Amygdala (tissue), 56 donors: ENCODE measurements around the gene TTC14.
"Not testable (repeated sequence)": the region's sequence is repeated elsewhere in the genome, so short reads cannot be mapped to it uniquely, and the experiment has no call there.

Experiments used
- DNase-seq, 56 donors: peaks; one replicate each; lab custom pipeline; 2025; lab: John Stamatoyannopoulos, UW

The TTC14 gene, protein sequence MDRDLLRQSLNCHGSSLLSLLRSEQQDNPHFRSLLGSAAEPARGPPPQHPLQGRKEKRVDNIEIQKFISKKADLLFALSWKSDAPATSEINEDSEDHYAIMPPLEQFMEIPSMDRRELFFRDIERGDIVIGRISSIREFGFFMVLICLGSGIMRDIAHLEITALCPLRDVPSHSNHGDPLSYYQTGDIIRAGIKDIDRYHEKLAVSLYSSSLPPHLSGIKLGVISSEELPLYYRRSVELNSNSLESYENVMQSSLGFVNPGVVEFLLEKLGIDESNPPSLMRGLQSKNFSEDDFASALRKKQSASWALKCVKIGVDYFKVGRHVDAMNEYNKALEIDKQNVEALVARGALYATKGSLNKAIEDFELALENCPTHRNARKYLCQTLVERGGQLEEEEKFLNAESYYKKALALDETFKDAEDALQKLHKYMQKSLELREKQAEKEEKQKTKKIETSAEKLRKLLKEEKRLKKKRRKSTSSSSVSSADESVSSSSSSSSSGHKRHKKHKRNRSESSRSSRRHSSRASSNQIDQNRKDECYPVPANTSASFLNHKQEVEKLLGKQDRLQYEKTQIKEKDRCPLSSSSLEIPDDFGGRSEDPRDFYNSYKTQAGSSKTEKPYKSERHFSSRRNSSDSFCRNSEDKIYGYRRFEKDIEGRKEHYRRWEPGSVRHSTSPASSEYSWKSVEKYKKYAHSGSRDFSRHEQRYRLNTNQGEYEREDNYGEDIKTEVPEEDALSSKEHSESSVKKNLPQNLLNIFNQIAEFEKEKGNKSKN

DNA sequence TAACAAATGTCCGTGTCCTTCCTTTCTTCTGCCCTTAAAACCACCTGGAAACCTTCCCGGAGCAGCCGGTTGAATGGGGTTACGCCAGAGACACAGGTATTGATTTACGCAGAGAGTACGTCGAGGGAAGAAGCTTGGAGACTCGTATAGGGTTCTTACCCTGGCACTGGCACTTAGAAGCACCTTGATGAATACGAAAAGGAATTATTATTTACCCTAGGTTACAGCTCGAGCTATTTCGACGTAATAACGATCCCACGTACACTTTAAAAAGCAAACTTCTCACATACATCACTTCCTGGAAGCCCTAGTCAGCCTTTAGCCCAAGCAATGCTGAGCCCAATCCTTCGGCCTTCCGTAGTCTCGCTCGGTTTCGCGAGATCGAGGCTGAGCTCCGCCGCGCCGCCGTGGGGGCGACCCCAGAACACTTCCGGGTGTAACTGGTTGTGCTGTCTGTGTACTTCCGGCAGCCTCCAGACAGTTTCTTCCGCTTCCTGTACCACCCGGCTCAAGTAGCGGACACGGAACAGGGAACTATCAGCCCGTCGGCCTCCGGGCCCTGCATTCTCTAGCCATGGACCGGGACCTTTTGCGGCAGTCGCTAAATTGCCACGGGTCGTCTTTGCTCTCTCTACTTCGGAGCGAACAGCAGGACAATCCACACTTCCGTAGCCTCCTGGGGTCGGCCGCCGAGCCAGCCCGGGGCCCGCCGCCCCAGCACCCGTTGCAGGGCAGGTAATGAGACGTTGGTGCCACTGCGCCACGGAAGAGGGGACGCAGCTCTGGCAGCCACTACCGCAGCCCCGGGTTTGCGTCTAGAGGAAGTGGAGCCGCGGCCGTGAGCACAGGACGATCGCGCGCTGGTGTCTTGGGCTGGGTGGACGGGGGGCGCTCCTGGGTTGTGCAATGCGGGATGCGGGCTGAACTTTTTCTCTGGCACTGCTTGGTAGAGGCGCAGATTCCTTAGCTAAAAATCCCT is at the start of gene TTC14:
Gene TTC14, plus strand, starts transcription at position 476 of the 979 bp plus-strand sequence. Its CDS starts 99 bp downstream, at position 575.
- DNase-seq: peak; percentile 31 to 96 (median 86)

DNA sequence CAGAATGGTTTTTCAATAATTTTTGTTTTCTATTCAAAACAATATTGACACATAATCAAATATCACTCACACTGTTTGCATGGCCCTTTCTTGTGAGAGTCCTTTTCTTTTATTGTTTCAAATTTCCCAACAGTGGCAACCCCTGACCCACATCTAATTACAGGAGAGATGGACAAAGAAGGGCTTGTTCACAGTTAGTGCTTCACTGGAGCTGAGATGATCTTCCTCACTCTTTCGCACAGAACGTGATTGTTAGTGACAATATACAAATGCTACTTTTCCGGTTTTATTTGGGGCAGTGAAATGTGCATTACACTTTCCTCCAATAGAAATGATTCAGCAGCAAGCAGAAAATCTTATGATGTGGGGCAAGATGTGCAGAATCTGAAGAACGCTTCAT is 38.6 kb upstream of the TTC14 start:
- no peak for DNase-seq

DNA sequence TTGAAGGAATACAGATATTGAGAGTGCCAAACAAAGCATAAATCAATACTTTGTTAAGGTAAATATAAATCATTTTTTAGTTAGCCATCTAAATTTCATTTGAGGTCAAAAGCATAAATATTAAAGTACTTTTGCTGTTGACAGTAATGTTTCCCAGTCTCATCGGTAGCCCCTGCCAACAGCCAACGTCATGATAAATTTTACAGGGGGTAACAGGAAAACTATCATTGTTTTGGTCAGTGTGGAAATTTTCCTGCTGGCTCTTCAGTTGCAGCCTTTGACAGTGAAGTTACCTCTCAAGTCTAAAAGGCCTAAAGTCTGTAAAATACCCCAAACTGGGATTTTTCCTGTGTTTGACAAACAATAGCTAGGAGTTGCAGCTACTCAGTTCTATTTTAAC is 37.3 kb upstream of the TTC14 start:
- no peak for DNase-seq

DNA sequence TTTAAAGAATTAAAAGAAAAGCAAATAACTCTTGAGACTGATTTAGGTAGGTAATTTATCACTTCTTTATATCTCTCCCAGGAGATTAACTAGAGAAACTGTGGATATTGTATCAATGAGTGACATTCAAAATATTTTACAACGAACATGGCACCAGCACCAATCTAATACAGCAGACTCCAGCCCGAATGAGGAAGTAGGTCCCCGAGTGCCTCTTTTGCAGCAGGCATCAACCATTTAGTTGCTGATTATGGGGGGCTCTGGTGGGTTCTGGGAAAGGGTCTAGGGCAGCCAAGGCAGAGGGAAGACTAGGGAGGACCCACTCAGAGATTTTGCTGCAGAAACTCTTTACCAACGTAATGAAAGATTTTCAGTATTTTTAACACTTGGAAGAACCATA is 31.7 kb upstream of the TTC14 start:
- no peak for DNase-seq

DNA sequence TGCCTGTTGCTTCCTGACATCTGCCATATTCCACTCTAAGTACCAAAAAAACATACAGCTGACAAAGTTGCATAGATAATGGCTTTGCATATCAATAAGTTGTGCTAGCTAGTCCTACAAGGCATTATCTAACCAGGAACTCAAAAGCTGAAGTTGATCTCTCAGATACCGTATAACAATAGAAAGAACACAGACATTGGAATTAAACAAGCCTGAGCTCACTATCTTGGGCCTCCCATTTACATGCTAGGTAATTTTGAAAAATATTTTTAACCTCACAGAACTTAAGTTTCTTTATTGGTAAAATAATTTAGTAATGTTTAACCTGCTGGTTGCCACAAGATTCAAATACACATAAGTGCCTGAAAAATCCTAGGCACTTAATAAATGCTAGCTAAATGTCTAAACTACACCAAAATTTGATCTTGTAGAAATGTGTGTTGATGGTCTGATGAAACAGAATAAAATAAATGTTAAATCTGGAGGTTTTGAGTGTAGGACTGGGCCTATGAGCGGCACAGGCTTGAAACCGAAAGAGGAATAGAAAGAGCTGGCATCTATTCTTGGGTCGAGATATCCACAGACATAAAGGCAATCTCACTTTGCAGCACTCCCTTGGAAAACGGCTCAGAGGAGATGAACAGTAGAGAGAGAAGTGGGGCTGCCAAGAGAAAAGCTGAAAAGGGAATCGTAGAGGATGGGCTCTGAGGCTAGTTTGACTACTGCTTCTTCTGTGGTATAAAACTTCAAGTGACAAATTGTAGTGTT is 29.9 kb upstream of the TTC14 start:
- DNase-seq: no peak

DNA sequence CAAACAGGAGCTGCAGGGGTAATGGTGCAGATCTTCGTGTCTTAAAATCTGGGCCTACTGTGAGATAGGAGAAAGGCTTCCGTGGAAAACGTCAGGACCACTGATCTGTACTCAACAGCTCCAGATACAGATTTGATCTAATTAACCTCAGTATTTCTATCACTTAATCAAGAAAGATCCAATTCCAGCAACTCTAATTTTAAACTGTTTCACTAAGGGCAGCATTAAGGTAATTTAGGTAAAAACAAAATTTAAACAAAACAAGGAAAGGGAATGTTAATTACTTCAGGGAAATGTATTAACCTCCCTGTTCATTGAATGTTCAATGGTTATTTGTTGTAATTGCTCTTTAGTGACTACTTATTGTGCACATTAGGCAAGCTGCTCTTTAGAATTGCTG is 26.4 kb upstream of the TTC14 start:
- no peak for DNase-seq

DNA sequence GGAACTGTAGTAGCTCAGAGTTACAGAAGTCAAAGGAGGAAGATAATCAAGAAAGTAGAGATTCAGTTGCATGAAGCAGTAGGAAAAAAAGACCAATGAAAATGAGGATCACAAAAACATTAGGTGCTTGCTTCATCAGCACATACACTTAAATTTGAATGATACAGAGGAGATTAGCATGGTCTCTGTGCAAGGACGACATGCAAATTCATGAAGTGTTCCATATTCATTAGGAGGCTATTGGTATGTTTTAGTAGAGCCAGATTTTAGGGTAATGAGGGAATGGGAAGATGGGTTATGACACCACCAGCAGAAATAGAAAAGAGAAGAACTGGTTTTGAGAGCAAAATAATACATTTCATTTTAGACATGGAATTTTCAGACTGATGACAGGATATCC is 21.0 kb upstream of the TTC14 start:
- no peak for DNase-seq

DNA sequence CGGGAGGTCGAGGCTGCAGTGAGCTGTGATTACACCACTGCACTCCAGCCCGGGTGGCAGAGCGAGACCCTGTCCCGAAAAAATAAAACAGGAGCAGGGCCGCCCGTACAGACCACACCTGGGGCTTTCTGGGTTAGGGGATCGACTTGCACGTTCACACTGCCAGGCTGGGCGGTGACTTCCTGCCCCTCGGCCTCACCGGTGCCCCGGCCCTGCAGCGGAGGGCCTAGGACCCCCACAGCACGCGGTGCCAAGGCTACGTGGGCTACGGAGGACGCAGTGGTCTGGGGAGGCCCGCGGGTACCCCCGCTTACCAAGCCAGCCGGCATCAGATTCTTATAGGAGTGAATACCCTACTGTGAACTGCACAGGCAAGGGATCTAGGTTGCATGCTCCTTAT is 11.6 kb upstream of the TTC14 start:
- no peak for DNase-seq

DNA sequence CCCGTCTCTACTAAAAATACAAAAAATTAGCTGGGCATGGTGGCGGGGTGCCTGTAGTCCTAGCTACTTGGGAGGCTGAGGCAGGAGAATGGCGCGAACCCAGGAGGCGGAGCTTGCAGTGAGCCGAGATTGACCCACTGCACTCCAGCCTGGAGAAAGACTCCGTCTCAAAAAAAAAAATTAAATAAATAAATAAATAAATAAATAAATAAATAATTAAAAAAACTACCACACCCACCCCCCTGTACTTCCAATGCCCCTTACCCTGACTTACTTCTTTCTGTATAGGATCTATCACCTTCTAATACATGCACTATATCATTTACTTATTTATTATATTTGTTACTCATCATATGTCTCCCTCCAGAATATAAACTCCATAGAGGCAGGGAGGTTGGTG is 8.3 kb upstream of the TTC14 start:
- DNase-seq: not testable (repeated sequence)

DNA sequence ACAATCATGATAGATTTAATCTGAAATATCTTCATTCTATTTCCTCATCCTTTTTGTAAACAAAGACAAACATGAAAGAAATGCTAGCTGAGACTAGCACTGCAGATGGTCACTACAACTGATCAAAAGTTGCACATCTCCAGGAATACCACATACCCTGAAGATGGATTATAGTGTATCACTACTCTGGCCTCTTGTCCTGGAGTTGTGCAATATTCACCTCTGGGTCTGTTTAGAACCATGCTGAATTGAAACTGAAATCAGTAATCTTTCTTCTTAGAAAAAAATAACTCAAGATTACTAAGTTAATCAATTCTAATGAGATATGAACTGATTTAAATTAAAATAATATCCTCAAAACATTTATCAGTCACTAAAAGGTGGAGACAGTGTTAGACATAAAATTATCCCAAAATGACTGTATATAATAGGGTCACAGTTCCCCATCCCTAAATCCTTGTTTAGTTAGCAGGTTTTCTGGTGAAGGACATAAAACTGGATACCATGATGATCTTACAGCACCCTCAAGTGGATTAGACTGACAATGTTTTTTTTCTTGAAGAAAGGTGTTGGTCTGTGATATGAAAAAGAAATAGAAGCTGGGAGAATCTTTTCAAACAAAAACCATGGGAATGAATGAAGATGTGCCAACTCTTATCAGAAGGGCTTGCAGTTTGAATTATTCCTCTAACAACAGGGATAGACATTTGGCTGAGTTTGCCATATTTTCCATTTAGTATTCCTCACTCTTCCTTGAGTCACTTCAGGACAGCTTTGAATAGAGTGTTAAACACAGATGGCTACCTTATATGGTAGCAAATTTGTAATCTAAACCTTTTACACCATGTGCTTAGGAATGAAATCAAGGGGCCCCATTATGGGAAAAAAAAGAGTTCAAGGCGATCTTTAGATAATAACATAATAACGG is 7.1 kb upstream of the TTC14 start:
- peak in 1 of 56 donors; percentile 20 for DNase-seq

DNA sequence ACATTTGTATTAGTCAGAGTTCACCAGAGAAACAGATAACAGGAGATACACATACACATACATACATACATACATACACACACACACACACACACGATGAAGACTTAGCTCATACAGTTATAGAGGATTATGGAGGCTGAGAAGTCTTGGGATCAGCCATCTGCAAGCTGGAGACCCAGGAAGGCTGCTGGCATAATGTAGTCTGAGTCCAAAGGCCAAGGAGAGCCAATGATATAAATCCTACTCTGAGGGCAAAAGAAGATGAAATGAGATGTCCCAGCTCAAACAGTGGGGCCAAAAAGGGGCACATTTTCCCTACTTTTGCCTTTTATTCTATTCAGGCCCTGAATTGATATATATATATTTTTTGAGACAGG is 6.4 kb upstream of the TTC14 start:
- DNase-seq: no peak

DNA sequence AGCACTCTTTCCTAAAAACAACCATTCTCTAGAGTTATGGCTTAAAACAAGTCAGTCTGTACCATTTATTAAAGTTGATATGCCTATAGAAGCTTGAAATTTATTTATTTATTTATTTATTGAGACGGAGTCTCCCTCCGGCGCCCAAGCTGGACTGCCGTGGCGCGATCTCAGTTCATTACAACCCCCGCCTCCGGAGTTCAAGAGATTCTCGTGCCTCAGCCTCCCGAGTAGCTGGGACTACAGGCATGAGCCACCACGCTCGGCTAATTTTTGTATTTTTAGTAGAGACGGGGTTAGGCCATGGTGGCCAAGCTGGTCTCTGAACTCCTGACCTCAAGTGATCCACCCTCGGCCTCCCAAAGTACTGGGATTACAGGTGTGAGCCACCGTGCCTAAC is 1.5 kb upstream of the TTC14 start:
- no peak for DNase-seq

DNA sequence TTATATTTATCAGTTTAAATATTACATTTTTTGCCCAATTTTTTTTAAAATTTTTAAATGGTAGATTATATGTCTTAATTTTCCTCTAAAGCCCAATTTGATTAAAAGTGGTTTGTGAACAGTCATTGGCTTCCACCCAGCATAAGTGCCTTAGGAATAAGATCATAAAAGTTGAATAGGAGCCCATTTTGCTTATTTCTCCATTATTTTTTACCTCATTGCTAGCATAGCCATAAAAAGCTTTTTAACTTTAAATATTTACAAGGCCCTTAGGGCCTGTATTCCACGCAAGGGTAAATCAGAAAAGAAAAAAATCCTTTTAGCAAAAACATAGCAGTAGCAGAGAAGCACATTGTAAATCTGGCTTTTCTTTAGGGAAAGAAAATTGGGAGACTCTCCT is 9.0 kb downstream of the TTC14 start:
- DNase-seq: no peak

DNA sequence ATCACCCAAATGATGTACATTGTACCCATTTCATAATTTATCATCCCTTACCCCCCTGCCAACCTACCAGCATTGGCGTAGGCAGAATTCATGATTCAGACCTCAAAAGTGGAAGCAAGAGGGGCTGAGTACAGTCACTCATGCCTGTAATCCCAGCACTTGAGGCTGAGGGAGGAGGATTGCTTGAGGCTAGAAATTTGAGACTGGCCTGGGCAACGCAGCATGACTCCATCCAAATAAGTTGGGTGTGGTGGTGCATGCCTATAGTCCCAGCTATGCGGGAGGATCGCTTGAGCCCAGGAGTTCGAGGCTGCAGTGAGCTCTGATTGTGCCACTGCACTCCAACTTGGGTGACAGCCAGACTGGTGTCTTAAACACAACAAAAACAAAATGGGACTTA is 10.4 kb downstream of the TTC14 start:
- DNase-seq: no peak

DNA sequence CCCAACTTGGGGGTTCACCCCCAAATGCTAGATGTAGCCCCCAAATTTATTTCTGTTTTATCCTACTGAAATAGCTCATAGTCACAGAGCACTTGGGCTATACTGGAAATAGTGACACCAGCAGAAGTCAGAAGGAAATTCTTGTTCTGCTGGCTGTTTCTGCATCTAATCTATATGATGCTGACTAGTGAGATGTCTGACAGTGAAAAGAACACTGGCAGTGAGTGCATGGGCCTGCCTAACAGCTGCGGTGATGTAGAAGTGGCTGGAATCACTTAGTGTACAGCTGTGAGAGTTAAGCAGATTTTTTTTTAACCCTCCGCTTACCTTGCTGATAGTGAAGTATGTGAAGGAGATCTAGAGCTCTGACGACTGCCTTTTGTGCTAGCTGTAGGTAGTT is 14.0 kb downstream of the TTC14 start:
- DNase-seq: no peak

DNA sequence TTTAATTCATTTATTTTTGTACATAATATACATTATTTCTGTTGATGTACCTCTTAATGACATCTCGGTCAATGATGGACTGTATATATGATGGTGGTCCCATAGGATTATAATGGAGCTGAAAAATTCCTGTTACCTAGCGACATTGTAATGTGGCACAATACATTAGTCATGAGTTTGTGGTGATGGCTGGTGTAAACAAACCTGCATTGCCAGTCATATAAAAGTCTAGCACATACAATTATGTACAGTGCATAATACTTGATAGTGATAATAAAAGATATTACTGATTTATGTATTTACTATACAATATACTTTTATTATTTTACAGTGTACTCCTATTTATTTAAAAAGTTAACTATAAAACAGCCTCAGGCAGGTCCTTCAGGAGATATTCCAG is 15.1 kb downstream of the TTC14 start:
- DNase-seq: no peak

DNA sequence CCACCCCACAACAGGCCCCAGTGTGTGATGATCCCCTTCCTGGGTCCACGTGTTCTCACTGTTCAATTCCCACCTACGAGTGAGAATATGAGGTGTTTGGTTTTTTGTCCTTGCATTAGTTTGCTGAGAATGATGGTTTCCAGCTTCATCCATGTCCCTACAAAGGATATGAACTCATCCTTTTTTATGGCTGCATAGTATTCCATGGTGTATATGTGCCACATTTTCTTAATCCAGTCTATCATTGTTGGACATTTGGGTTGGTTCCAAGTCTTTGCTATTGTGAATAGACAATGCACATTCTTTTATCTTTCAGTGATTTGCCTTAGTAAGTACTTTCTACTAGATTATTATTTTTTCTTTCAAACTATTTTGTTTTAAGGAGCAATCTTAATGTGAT is 16.6 kb downstream of the TTC14 start:
- DNase-seq: not testable (repeated sequence)

DNA sequence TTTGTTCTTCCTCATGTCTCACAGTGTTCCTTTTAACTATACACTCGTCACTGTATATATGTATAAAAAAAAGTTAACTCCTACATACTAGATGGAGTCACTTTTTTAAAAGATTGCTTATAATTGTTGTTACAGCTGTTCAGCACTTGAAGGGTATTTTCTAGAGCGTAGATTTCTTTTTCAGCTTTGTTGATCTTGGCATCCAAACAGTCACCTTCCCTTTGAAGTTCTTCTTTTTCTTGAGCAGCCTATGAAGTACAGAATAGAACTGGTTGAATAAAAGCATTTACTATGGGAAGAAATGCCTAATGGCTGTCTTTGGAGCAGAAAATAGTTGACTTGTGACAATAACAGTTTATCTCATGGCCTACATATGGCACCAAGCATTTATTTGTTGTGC is 17.8 kb downstream of the TTC14 start:
- no peak for DNase-seq

DNA sequence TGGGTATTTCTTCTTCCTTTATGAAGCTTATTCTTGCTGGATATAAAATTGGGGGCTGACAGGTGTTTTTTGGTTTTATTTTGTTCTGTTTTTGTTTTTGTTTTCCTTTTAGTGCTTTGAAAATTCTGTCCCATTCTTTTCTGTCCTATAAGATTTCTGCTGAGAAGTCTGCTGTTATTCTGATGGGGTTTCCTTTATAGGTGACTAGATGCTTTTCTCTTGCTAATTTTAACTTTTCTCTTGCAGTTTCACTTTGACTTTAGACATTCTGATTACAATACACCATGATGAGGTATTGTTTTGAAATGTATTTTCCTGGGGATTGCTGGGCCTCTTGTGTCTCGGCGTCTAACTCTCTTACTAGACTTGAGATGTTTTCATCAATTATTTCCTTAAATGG is 22.8 kb downstream of the TTC14 start:
- no peak for DNase-seq
